GM15510 (cell line): Measurements from ENCODE around the gene CEACAM6.

Experiments used
- POLR2A ChIP-seq: IDR thresholded peaks from 3 replicates; pipeline ENCODE4 v1.6.1; 2011; ENCODE audit warnings: borderline replicate concordance; ENCODE audit not compliant: insufficient read length; ENCODE audit errors: extremely low read depth

Gene CEACAM6

DNA sequence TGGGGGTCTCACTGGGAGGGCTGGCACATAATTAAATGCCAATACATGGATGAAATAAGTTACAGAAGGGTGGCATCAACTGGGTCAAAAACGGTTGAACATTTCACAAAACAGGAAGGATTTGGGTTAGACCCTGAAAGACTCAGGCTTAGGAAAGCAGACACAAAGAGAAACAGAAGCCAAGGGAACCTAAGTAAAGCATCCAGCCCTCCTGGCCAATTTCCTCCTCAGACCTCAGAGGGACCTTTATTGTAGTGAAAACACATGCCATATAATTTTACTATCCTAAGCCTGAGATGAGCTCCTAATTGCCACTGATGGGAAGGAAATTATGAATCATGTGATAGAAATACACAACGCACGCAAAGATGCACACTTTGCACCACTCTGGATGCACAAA is 29.0 kb downstream of the CEACAM6 start:
- no peak for TF ChIP-seq POLR2A

DNA sequence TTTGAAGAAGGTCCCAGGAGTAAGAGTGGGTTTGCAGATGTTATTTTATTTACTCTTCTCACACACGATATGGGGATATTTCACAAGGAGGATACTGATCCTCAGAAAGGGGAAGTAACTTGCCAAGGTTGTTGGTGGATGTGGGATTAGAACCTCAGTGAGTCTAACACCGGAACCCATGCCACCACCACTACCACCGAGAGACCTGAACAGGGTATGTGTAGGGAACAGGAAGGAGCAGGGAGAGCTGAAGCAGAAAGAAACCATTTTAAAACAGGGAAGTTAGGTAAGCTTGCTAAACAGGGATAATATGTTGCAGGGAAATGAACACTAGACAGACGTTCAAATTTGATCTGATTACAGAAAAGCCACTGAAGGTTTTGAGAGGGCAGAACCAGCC is 29.4 kb downstream of the CEACAM6 start:
- TF ChIP-seq POLR2A, result no peak

DNA sequence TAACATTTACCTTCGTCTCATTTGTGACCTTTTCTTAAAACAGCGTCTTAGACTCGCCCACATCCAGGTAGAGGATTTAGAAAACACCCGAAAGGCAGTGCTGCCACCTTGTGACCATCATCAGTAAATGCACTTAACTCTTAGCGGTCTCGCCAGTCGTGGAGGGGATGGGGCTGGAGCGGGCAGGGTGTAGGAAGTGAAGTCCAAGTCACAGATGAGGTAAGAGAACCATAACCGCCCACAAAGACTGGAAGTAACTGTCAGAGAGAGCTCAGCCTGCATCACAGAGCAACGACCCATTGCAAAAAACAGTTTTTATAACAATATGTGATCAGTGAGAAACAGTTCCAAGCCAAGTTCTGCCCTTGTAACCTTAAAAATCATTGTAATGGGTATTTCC is 30.3 kb downstream of the CEACAM6 start:
- no peak for TF ChIP-seq POLR2A

DNA sequence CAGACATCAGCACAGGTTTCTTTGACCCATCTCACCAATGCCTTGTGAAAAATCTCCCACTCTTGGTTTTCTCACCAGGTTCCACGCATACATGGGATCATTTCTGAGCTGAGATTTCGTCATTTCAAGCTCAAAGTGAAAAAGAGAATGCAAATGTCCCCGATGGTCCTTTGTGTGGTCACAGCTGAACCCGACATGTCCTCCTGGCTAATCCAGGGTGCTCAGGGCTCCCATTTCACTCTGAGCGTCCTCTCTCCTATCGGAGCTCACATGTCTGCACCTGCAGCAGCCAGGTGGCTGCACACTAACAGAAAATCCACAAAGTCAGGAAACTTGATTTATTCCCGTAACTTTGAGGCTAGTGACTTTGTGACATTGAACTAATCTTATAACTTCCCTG is 31.7 kb downstream of the CEACAM6 start:
- TF ChIP-seq POLR2A, result no peak

DNA sequence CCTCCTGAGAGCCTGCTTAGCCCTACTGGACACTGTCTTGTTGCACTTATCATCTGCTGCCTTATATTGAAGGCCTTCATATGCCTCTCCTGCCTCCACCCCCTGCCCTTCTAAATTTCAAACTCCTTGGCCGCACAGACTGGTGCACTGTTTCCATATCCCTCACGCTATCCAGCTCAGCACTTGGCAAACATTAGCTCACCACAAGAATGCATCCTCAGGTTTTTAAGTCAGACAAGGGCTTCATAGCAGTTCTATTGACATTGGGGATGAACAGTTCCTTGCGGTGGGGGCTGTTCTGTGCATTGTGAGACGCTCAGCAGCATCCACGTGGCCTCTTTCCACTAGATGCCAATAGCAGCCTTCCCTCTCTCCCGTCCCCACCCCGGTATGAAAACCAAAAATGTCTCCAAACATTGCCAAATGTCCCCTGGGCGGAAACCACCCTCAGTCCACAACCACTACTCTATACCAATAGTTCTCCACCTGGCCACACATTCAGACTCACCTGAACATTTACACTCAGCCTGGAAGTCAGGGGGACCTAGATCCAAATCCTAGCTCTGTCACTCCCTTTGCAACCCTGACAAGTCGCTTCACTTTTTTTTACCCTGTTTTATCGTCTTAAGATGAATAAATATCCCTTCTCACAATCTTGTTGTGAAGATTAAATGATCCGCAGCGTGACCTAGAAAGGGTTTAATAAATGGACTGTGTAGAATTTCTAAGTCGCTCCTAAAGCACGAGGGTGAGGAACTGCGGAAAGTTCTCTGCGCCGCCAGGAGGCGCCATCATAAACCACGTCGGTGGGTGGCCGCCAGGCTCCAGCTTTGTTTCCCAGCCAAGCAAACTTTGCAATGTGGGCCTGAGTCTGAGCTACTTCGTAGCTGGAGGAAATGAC is 37.4 kb downstream of the CEACAM6 start:
- TF ChIP-seq POLR2A, result no peak

- no peak for TF ChIP-seq POLR2A
Observed at GRCh38 chr19:41793414-41793727, 38.0 kb downstream of the CEACAM6 start.

DNA sequence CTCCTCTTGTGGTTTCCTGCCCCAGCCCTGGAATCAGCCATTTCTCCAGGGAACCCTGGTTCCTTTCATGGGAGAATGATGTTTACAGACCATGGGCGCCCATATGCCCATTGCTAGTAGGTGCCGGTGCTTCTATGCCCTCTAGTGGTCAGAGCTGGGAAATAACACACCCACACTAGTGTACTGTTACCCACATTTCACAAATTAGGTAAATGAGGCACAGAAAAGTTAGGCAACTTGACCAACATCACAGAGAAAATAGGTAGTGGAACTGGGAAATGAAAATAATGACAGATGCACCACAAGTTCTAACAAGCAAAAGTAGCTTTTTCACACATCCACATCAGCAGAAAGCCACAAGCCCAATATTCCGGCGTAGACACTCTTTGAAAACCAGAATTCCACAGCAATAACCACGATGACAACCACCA is 39.7 kb downstream of the CEACAM6 start:
- TF ChIP-seq POLR2A, result no peak

GRCh38 chr19:41796362-41796761 is 41.0 kb downstream of the CEACAM6 start, which contains the start of gene CEACAM3:
Gene CEACAM3, plus strand, starts transcription at chr19:41796587. Its CDS starts 91 bp downstream, at chr19:41796678.
- TF ChIP-seq POLR2A, result no peak

DNA sequence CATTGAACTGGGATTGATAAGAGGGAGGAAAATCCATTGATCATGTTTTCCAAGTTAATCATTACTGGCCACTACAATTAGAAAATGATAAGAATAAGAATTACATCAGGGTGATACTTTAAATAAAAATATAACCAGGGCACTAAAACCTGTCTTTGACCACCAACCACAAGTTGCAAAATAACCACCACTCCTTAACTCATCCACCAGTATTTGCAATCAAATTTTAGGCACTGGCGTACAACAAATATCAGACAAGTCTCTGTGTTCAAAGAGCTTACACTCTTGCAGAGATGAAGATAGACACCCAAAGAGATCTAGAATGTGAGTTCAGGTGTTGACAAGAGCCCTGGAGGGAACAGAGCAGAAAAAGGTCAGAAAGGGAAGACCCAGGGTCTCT is 41.6 kb downstream of the CEACAM6 start:
- TF ChIP-seq POLR2A, result no peak

DNA sequence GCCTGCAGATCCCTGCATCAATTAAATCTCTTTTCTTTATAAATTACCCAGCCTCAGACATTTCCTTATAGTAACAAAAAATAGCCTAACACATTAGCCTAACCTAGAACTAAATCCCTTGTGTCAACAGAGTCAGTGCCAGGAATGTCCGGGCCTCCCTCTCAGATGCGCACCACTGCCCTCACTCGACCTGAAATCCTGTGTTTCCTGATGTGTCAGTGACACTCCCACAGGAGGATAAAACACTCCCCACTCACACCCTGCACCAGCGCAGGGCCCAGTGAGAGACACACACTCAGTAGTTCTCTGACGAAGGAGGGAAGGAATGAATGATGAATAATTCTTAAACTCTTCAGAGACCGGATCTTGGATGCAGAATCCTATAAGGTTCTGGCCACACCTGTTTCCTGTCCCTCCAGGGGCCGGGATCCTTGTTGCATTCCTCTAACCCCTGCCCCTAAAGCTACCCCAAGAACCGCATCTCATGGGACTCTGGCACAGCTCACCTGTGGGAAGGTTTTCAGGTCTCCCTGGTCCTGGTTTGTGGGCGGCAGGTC is 44.2 kb downstream of the CEACAM6 start:
- TF ChIP-seq POLR2A, result no peak

- TF ChIP-seq POLR2A, result no peak
Observed at GRCh38 chr19:41801031-41801430, 45.7 kb downstream of the CEACAM6 start.

DNA sequence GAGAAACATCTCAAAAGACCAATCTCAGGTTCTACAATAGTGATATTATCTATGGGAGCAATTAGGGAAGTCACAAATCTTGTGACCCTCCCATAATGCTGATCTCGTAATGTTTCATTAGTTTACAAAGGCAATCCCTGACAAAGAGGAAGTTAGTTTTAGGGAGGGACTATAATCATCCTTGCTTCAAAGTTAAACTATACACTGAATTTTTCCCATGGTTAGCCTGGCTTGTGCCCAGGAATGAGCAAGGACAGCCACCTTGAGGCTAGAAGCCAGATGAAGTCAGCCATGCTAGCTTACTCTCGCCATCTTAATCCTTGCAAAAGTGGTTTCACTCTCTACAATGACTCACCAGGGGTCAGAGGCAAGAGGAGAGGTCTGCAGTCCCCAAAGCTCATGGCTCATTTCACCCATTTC is 46.5 kb downstream of the CEACAM6 start:
- no peak for TF ChIP-seq POLR2A

DNA sequence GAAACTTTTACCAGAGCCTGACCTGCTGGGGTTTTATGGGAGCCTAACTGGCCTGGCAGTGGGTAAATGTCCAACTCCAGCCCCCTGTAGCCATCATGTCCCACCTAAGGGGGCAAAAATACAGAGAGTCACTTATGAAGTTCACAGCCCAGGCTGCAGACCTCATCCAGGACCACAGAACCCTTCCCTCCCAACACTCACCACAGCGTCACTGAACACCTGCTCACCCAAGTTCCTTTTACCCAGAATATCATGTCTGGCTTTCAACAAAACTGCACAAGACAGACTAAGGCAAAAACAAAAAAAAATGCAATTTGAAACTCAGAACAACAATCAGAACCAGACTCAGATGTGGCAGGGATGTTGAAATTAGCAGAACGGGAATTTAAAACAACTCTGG is 47.4 kb downstream of the CEACAM6 start:
- TF ChIP-seq POLR2A, result no peak

- TF ChIP-seq POLR2A, result no peak
Observed at GRCh38 chr19:41804336-41804735, 49.0 kb downstream of the CEACAM6 start.

DNA sequence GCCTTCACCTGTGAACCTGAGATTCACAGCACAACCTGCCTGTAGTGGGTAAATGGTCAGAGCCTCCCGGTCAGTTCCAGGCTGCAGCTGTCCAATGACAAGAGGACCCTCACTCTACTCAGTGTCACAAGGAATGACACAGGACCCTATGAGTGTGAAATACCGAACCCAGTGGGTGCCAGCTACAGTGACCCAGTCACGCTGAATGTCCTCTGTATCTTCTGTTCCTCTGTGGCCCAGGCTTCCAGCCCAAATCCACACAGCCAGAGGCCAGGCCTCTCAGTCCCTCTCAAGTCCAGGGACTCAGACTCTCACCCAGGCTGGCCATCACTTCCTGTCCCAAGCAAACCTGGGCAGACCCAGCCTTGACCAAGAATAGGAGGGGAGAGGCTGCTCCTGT is 51.8 kb downstream of the CEACAM6 start:
- no peak for TF ChIP-seq POLR2A

DNA sequence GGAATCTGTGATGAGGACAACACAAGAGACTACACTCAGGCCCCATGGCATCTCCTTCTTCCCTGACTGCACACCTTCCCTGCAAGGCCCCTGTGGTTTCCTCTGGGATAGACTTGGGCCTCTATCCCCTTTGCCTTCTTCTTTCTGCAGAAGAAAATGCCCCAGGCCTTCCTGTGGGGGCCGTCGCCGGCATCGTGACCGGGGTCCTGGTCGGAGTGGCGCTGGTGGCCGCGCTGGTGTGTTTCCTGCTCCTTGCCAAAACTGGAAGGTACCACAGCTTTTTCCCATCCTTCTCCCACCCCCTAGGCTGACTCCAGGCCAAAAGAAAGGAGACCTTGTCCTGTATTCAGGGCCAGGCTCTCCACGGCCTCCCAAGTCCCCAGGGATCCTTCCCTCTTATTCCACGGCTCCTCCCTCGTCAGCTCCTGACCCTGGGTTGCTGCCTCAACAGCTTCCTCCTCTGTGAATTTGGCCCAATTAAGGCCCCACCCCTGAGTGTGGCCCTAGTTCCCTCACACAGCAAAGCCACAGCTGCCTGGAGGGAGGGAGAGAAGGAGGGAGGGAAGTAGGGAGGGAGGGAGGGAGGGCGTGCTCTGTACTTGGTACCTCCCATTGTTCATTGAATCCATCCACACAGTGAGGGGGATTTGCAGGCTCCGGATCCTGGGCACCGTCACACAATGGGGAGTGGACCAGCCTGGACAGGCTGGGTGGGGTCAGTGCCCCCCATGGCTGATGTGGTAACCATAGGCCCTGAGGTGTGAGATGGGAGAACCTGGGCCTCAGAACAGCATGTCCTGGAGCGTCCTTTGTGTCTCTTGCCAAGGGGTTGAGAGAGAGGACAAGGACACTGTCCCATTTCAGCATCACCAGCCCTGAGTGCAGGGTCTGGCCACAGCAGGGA is 53.6 kb downstream of the CEACAM6 start:
- TF ChIP-seq POLR2A, result no peak

DNA sequence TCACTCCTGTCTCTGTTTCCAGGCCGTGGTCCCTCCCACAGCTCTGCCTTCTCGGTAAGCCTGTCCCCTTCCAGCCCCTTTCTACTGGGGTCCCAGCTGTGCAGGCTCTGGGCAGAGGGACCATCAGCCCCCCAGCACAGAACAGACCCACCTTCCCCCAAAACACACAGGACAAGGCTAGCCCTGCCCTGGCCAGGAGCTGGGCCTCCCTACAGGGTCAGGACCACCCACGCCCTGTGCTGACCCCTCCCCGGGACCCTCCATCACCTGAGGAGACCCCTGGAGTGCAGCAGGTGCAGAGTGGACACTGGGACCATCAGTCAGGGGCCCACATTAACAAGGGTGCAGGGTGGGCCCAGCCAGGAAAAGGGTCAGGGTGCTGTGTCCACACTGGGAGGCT is 55.0 kb downstream of the CEACAM6 start:
- TF ChIP-seq POLR2A, result no peak
